HG03108 (cell line): ENCODE results near the gene GRHL1.

Experiments
- ATAC-seq: cut with Tn5 transposase; IDR thresholded peaks from one replicate; pipeline ENCODE4 v1.9.1; 2021; ENCODE audit warnings: moderate library complexity; ENCODE audit not compliant: unreplicated experiment

GRHL1 gene

GRCh38 chr2:9971890-9972289 is 20.4 kb downstream of the GRHL1 start:
- ATAC-seq, result no peak

DNA sequence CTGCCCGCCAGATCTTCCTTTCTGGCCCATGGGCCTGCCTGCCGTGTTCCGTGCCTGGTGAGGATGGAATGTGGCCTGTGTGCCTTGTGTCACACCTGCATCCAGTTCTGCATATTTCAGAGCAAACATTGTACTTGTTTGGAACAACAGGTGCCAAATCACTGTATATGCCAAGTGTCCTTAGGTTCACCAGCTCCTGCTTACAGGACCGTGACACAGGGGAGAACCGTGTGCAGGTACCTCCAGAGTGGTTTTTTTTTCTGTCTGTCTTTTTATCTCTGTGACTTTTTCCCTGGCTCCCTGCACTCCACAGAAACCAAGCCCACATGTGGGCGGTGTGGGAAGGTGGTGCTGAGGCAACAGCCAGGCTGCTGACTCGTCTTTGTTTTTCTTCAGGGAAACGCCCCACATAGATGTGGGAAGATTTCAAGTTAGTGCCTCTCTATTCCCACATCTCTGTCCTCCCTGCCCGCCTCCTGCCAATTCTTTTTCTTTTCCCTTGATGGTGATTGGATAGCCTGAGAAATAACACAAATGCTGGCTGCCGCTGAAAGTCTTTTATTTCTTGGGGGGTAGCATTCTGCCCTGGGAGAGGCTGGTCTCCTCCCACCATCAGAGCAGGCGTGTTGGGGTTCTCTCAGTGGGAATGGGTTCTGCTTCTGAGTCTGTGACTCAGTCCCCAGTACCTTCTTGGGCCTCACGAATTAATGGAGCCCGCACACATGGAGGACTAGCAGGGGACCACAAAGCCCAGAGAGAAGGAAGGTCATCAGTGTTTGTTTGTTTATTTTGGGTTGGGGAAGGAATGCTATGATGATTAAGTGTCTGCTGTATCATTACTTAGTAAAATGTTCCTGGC is 21.4 kb downstream of the GRHL1 start:
- ATAC-seq, result no peak

DNA sequence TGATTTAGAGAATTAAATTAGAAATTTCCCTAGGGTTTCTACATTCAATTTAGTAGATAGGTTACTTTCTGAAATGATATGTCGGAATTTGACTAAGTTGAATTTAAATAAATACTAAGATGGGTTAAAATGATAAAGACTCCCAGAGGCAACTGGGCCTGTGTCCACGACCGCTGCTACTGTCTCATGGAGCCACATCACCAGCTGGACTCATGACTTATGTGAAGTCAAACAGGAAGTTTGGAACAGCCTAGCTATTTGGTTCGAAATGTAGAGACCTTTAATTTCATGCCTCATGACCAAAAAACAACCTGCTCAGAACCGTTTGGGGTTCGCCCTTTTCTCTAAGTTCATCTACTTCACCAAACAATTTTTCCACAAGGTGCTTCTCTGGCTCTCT is 22.2 kb downstream of the GRHL1 start:
- ATAC-seq, result no peak

GRCh38 chr2:9974343-9974742 is 22.9 kb downstream of the GRHL1 start:
- ATAC-seq, result no peak

DNA sequence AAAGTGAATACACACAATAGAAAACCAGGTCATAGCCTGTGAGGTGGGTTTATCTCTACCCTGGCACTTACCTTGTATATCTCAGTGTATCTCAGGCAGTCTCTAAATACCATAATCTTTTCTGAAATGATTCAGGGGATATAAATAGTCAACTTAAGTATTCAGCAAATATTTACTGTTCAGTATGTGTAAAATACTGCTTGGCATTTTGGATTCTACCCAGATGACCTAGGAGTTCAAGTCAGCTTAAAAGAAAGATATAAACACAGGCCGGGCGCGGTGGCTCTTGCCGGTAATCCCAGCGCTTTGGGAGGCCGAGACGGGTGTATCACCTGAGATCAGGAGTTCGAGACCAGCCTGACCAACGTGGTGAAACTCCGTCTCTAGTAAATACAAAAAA is 23.8 kb downstream of the GRHL1 start:
- ATAC-seq, result no peak

DNA sequence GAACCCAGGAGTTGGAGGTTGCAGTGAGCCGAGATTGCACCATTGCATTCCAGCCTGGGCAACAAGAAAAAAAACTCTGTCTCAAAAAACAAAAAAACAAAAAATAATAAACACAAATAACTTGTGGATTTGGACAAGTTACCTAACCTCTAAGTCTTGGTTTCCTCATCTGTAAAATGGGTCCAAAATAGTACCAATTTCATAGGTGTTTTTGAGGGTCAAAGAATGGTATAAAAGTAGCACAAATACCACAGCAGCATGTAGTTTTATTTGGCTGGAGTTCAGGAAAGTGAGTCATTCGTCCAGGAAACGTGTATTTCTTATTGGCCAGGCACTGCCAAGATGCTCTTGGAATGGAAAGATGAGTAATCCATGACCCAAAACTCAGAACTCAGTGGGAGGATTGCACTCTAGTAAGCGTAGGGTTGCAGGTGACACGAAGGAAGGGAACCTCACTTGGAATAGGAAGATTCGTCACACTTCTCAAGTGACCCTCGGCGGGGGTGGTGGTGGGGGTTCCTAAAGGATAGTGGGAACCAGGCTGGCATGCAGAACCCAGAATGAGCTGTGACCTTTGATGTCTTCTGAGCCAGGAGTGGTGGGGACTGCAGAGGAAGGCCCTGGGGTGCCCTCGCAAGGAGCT is 24.4 kb downstream of the GRHL1 start:
- ATAC-seq, result no peak

DNA sequence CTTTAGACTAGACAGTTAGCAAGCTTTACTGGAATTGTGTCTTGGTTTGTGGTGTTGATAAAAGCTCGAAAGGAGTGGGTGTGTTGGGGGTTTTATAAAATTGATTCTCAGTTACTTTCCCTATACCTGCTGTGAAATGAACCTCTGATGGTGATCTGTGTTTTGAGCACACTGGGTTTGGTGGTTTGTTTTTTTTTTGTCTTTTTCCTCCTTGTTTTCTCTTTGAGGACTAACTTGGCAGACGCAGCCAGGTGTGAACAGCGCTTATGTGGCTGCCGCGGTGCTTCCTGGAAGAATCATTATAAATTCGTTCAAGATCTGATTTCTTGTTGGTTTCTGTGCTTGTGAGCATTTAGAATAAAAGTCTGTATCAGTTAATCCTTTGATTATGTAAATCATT is 28.5 kb downstream of the GRHL1 start:
- ATAC-seq, result no peak

GRCh38 chr2:9980520-9980919 is 29.0 kb downstream of the GRHL1 start:
- ATAC-seq, result no peak

GRCh38 chr2:9981655-9982054 is 30.2 kb downstream of the GRHL1 start:
- ATAC-seq, result no peak

DNA sequence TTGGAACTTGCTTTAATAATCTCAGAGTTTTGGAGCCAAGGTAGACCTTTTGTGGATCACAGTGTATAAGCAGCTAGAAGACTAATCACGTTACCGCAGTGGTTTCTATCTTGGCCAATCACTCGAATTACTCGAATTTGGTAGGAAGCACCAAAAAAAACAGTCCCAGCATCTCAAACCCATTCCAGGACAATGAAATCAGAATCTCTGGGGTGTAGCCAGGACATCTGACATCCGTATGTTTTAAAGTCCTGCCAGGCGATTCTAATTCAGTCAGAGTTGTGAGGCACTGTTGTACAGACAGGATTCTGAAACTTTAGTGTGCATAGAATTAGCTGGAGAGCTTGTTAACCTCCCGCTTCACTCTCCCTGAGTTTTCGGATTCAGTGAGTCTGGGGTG is 30.8 kb downstream of the GRHL1 start:
- no peak for ATAC-seq

DNA sequence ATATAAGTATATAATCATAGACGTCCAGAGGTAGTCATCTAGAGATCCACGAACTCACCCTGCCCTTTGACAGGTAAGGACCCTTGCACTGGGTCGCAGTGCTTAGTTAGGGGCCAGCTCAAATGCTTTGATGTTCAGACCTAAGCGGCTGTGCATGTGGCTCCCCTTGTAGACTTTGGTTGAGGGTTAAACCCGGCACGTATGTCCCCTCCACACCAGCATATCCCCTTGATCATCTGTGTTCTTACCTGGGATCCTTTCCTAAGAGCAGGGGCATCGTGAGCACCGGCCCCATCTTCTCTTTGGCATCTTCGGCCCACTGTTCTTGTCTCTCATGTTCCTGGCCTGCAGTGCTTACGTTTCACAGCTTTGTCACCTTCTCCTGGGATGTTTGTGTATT is 31.4 kb downstream of the GRHL1 start:
- ATAC-seq, result no peak

- no peak for ATAC-seq
Observed at GRCh38 chr2:9983401-9984216, 32.1 kb downstream of the GRHL1 start.

DNA sequence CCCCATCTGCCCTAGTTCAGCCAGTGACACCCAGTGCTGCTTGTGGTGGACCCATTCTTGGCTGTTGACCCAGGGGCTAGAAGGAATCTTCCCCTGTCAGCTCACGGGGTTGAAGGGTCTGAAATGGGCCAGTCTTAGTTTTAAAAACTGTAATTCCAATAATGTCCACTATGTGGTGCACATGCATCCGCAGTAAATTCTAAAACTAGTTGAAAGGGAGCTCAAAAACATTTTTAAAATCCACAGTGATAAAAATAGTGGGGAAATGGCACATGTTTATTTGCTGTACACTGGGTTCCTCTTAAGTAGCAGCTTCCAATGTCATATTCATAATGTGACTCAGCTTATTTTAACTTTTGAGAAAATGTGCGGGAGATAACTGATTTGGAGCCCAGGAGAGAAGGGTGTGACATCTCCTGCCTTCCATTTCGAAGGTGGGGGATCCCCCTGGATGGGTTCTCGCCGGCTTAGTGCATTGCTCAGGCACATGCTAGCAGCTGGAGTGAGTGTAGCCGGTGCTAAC is 32.8 kb downstream of the GRHL1 start:
- no peak for ATAC-seq

DNA sequence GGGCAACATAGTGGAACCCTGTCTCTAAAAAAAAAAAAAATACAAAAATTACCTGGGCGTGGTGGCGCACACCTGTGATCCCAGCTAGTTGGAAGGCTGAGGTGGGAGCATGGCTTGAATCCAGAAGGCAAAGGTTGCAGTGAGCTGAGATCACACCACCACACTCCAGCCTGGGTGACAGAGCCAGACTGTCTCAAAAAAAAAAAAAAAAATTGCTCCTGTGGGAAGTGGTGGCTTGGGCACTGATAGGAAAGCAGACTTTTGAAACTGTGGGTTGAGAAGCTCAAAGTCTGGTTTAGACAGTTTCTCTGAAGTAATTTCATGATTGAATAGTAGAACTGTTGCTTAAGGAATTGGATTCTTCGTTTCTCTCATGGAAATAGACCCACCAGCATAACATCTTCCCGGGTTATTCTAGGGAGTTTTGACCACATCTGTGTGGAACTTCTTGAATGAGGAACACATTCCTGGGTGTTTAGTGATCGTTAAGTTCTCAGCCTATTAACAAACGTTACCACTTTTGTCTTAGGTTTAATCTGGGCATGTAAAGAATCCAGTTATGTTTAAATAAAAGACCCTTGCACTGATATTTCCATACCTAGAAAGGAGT is 33.5 kb downstream of the GRHL1 start:
- no peak for ATAC-seq

DNA sequence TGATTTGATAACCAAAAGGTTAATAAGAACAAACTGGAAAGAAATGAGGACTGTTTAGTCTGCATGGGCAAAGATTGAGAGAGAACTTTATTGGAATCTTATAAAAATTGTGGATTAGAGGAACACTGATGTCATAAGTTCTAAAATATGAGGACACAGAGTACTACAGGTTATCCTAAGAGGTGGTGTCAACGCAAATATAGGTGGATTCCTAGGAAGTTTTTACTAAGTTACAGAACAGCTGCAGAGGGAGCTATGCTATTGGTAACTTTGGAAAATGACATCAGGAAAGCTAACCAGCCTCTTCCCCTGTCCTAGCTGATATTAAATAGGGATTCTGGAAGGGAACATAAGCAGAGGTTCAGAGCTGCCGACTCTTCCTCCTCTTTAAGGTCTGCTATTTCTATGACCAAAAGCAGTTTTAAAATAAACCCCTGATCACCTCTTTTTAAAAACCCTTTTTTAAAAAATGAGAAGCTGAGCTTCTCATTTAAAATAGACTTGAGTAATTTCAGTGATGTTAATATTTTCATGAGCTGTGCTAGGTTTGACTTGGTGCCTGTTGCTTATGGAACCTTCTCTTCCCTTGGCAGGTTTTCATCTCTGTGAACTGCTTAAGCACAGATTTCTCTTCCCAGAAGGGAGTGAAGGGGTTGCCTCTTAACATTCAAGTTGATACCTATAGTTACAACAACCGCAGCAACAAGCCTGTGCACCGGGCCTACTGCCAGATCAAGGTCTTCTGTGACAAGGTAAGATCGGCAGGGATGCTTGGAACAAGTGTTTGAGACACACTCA is 34.2 kb downstream of the GRHL1 start:
- no peak for ATAC-seq

- ATAC-seq, result no peak
Observed at GRCh38 chr2:9988320-9988719, 36.8 kb downstream of the GRHL1 start.

- no peak for ATAC-seq
Observed at GRCh38 chr2:9990736-9991135, 39.2 kb downstream of the GRHL1 start.

DNA sequence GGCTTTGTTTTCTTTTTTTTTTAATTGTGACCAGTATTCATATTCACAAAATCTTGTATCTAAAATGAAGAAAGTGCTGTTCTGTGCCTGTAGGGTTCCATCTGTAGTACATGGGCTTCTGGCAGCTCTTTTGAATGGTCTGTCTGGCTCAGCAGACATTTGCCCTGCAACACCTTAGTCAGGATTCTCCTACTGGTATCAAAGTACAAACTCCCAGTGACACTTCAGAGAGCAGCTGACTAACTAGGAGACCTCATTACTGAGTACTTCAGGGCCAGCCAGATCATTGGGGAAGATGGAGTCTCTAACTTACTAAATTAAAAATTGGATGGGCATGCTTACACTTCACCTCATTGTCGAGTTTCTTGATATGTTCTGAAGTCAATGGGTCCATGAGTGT is 39.7 kb downstream of the GRHL1 start:
- no peak for ATAC-seq

DNA sequence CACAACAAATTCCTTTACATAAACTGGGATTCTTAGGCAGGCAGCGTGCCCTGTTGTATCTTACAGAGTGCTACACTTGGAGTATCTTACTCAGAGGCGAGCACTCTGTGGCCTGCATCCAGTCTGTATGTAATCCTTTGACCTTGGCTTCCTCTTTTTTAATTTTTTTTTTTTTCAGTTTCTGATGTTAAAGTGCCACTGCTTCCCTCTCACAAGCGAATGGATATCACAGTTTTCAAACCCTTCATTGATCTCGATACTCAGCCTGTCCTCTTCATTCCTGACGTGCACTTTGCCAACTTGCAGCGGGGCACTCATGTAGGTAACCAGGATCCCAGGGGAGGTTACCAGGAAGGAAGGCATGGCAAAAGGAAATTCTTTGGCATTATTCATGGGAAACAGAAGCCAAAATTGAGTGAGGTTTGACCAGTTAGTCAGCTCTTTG is 40.4 kb downstream of the GRHL1 start:
- ATAC-seq, result no peak
